IMR-90 (cell line): ENCODE data around the gene FOXK2. TPM values are rescaled to one million over a fixed set of nuclear protein-coding genes. Genes with fewer than 3 reads are reported as not detected.

Experiments used
- ATAC-seq: fragments of 200-7000 bp; cut with Tn5 transposase; 2 replicates; pipeline ENCODE4 v1.9.1; 2020; ENCODE audit warnings: low read depth, mild to moderate bottlenecking, moderate library complexity
- BruUV-seq: library from RNA; stranded (reverse); fragments of 400-500 nt; replicated peaks from 2 replicates; lab custom pipeline; 2021; lab: Mats Ljungman, UMichigan
- CTCF ChIA-PET: fragments of 300-600 bp; formaldehyde crosslinking; extraction: SDS; loops from one replicate; lab custom pipeline; 2021; ENCODE audit warnings: antibody characterized with exemption; lab: Yijun Ruan, JAX
- POLR2A ChIA-PET: fragments of 300-600 bp; sonication (Branson Sonifier 250); formaldehyde crosslinking; loops from one replicate; lab custom pipeline; 2022; ENCODE audit warnings: antibody characterized with exemption; ENCODE audit not compliant: unreplicated experiment; lab: Charles Lee
- DNase-seq: peaks from one replicate; pipeline ENCODE4 v3.0.0; 2013
- H2AFZ ChIP-seq: replicated peaks from 2 replicates; pipeline ENCODE3; 2013; ENCODE audit warnings: low read length, mild to moderate bottlenecking; ENCODE audit not compliant: poor library complexity
- H2AK5ac ChIP-seq: 2 replicates; pipeline ENCODE4 v1.6.1; 2013; ENCODE audit warnings: low read depth, low read length, inconsistent platforms
- H2AK9ac ChIP-seq: replicated peaks from 2 replicates; pipeline ENCODE3; 2013; ENCODE audit warnings: mild to moderate bottlenecking, low read depth, low read length, moderate library complexity; ENCODE audit not compliant: poor library complexity
- H2BK120ac ChIP-seq: 2 replicates; pipeline ENCODE4 v1.6.1; 2013; ENCODE audit warnings: low read depth, low read length, inconsistent platforms
- H2BK15ac ChIP-seq: 3 replicates; pipeline ENCODE4 v1.6.1; 2013; ENCODE audit warnings: low read depth, low read length, inconsistent platforms
- H2BK20ac ChIP-seq: 2 replicates; pipeline ENCODE4 v1.6.1; 2013; ENCODE audit warnings: low read depth, mild to moderate bottlenecking, inconsistent platforms, low read length, moderate library complexity
- H2BK5ac ChIP-seq: 2 replicates; pipeline ENCODE4 v1.6.1; 2013; ENCODE audit warnings: mild to moderate bottlenecking, low read depth, low read length, inconsistent platforms; ENCODE audit not compliant: poor library complexity, severe bottlenecking
- H3K14ac ChIP-seq: replicated peaks from 2 replicates; pipeline ENCODE4 v1.6.1; 2013; ENCODE audit warnings: low read depth, low read length, inconsistent platforms
- H3K18ac ChIP-seq: 2 replicates; pipeline ENCODE4 v1.6.1; 2013; ENCODE audit warnings: low read depth, low read length, control low read depth
- H3K23ac ChIP-seq: 2 replicates; pipeline ENCODE4 v1.6.1; 2013; ENCODE audit warnings: low read depth, low read length, inconsistent platforms
- H3K27ac ChIP-seq: 2 replicates; pipeline ENCODE4 v1.5.1; 2013; ENCODE audit warnings: mild to moderate bottlenecking, control low read depth, low read length; ENCODE audit not compliant: insufficient read depth
- H3K27me3 ChIP-seq: 2 replicates; pipeline ENCODE4 v1.6.1; 2013; ENCODE audit warnings: low read length; ENCODE audit not compliant: control insufficient read depth, insufficient read depth
- H3K36me3 ChIP-seq: 2 replicates; pipeline ENCODE4 v1.6.1; 2013; ENCODE audit warnings: low read length, mixed read lengths; ENCODE audit not compliant: control insufficient read depth, insufficient read depth
- H3K4ac ChIP-seq: 2 replicates; pipeline ENCODE4 v1.6.1; 2013; ENCODE audit warnings: low read depth, low read length, inconsistent platforms
- H3K4me1 ChIP-seq: 2 replicates; pipeline ENCODE4 v1.6.1; 2013; ENCODE audit warnings: low read length, mixed read lengths; ENCODE audit not compliant: control insufficient read depth, insufficient read depth
- H3K4me2 ChIP-seq: 2 replicates; pipeline ENCODE4 v1.6.1; 2013; ENCODE audit warnings: low read depth, mild to moderate bottlenecking, control low read depth, low read length, moderate library complexity
- H3K4me3 ChIP-seq: 2 replicates; pipeline ENCODE4 v1.5.1; 2013; ENCODE audit warnings: low read depth, mild to moderate bottlenecking, control low read depth, low read length, moderate library complexity; ENCODE audit not compliant: insufficient read depth
- H3K56ac ChIP-seq: 2 replicates; pipeline ENCODE4 v1.6.1; 2013; ENCODE audit warnings: low read length, inconsistent platforms; ENCODE audit not compliant: insufficient read depth; ENCODE audit errors: extremely low read depth
- H3K79me1 ChIP-seq, 2 experiments: 2 replicates each; pipeline ENCODE4 v1.6.1; 2013; ENCODE audit warnings: low read length in 2 of 2, inconsistent platforms in 1 of 2, low read depth in 1 of 2
- H3K9ac ChIP-seq: 2 replicates; pipeline ENCODE4 v1.6.1; 2013; ENCODE audit warnings: low read depth, low read length, control low read depth
- H3K9me1 ChIP-seq: 2 replicates; pipeline ENCODE4 v1.6.1; 2013; ENCODE audit warnings: low read length, inconsistent platforms; ENCODE audit not compliant: insufficient read depth
- H3K9me3 ChIP-seq: 2 replicates; pipeline ENCODE4 v1.6.1; 2013; ENCODE audit warnings: low read length; ENCODE audit not compliant: control insufficient read depth, insufficient read depth
- H4K20me1 ChIP-seq: 2 replicates; pipeline ENCODE4 v1.6.1; 2013; ENCODE audit warnings: low read length, inconsistent platforms; ENCODE audit not compliant: insufficient read depth
- H4K5ac ChIP-seq: 2 replicates; pipeline ENCODE4 v1.6.1; 2013; ENCODE audit warnings: mild to moderate bottlenecking, low read depth, low read length, control low read depth
- H4K8ac ChIP-seq, 2 experiments: 2 replicates each; pipeline ENCODE4 v1.6.1; 2013; ENCODE audit warnings: low read depth in 2 of 2, low read length in 2 of 2, control low read depth in 1 of 2, inconsistent platforms in 1 of 2
- H4K91ac ChIP-seq: 2 replicates; pipeline ENCODE4 v1.6.1; 2013; ENCODE audit warnings: low read depth, low read length, inconsistent platforms; ENCODE audit not compliant: insufficient read depth
- CEBPB ChIP-seq: IDR thresholded peaks from 2 replicates; pipeline ENCODE4 v1.6.1; 2012; ENCODE audit warnings: low read depth, low read length, improper control_type of control experiment
- CHD1 ChIP-seq: IDR thresholded peaks from 2 replicates; pipeline ENCODE4 v1.6.1; 2012; ENCODE audit warnings: low read depth, low read length, improper control_type of control experiment
- MXI1 ChIP-seq: IDR thresholded peaks from 2 replicates; pipeline ENCODE4 v1.6.1; 2012; ENCODE audit warnings: low read depth, mild to moderate bottlenecking, low read length, moderate library complexity, borderline replicate concordance
- NFE2L2 ChIP-seq: fragments of 150-350 bp; IDR thresholded peaks from 2 replicates; pipeline ENCODE4 v1.6.1; 2016; ENCODE audit warnings: low read depth, mild to moderate bottlenecking, low read length
- POLR2A ChIP-seq: IDR thresholded peaks from 2 replicates; pipeline ENCODE4 v1.6.1; 2012; ENCODE audit warnings: mild to moderate bottlenecking, low read depth, low read length
- RAD21 ChIP-seq: IDR thresholded peaks from 2 replicates; pipeline ENCODE4 v1.6.1; 2012; ENCODE audit warnings: low read length, improper control_type of control experiment
- RCOR1 ChIP-seq: IDR thresholded peaks from 2 replicates; pipeline ENCODE4 v1.6.1; 2012; ENCODE audit warnings: mild to moderate bottlenecking, low read length, improper control_type of control experiment; ENCODE audit not compliant: insufficient replicate concordance
- RFX5 ChIP-seq: IDR thresholded peaks from 2 replicates; pipeline ENCODE4 v1.8.0; 2012; ENCODE audit warnings: low read depth, mild to moderate bottlenecking, low read length, moderate library complexity
- WGBS, 2 experiments: methylation state at CpG; one replicate each; pipeline versions ENCODE4 v1.1.5 to v1.1.7; 2013; ENCODE audit warnings: missing lambda C conversion rate in 2 of 2; ENCODE audit not compliant: insufficient read length in 1 of 2; ENCODE audit errors: extremely low coverage in 2 of 2; 5-methylcytosine and 5-hydroxymethylcytosine counted together
- dilution Hi-C: fragments of 300-500 bp; cut with HindIII; formaldehyde crosslinking; loops from one replicate; pipeline ENCODE4 v1.14.3; 2018; ENCODE audit warnings: low sequenced_read_pairs; ENCODE audit not compliant: unreplicated experiment
- in situ Hi-C: fragments of 300-500 bp; cut with MboI; formaldehyde crosslinking; loops from 3 replicates; pipeline ENCODE4 v1.14.3; 2019; ENCODE audit warnings: low sequenced_read_pairs, inconsistent platforms, mixed read lengths
- intact Hi-C: fragments of 100-400 bp; cut with micrococcal nuclease; formaldehyde crosslinking; loops from 2 replicates; pipeline ENCODE4 v1.10.0; 2022
- polyA plus RNA-seq, 3 experiments: library from polyadenylated mRNA; depleted of rRNA; stranded (reverse); fragments of >200 nt; gene quantifications; 2 replicates each; pipeline ENCODE4 v1.2.3, GENCODE V29; 2012; ENCODE audit warnings: low replicate concordance in 1 of 3
- total RNA-seq: library from RNA; depleted of rRNA; stranded (reverse); fragments of >200 nt; gene quantifications from 2 replicates; pipeline ENCODE4 v1.2.3, GENCODE V29; 2012
- TF ChIP-seq, protein P1 (sequence below): fragments of 150-350 bp; IDR thresholded peaks from 2 replicates; pipeline ENCODE4 v1.6.1; 2017; ENCODE audit warnings: mild to moderate bottlenecking, antibody characterized with exemption, low read length, low read depth
- TF ChIP-seq, protein P2 (sequence below): conservative IDR thresholded peaks from 2 replicates; pipeline ENCODE4 v1.5.1; 2012; ENCODE audit warnings: mild to moderate bottlenecking, low read depth, low read length, improper control_type of control experiment
- TF ChIP-seq, protein P3 (sequence below): fragments of 150-350 bp; IDR thresholded peaks from 2 replicates; pipeline ENCODE4 v1.6.1; 2016; ENCODE audit warnings: low read depth, mild to moderate bottlenecking, low read length, moderate library complexity, borderline replicate concordance

FOXK2 gene
- total and polyA plus RNA-seq, 2 of the 4 experiments (the other 2 are of a cell fraction) = 12.5 to 20.0 TPM

DNA sequence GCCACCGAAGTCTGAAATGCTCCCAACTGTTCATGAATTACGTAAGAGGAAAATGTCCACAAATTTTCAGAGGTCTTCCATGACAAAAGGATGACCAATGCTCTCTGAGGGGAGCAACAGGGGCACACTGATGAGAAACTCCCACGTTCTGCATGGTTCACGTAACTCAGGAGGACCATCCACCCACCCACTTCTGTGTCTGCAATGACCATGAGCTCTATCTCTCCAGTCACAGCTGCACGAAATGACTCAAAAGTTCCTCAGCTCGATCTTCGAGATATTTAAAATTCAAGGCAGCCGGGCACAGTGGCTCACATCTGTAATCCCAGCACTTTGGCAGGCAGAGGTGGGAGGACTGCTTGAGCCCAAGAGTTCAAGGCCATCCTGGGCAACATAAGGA, 112.9 kb downstream of the FOXK2 start:
- Histone ChIP-seq H3K4me3 (no peak overlapping the region), H4K5ac (no peak overlapping the region), H3K9me3 (no peaks in the 10 kb centered on the region), H3K4me2 (no peak overlapping the region), H2AK5ac (no peak overlapping the region), H4K91ac (no peak overlapping the region), H3K14ac (no peak overlapping the region), H2BK15ac (no peak overlapping the region), H3K56ac (no peak overlapping the region), H4K20me1 (peaks cover 72% of the 10 kb centered on the region), H3K27me3 (no peaks in the 10 kb centered on the region), H3K18ac (no peak overlapping the region), H3K4ac (no peak overlapping the region), H2BK120ac (no peak overlapping the region), H2BK5ac (no peak overlapping the region), H3K79me1 (peaks cover 46 to 79% of the 10 kb centered on the region in 2 experiments), H3K36me3 (peaks cover 42% of the 10 kb centered on the region), H2BK20ac (no peak overlapping the region), H3K27ac (no peak overlapping the region), H3K23ac (0 out of 2 replicates have a peak overlapping the region, but pooled peaks have one; percentile 9), H4K8ac (no peak overlapping the region), H2AK9ac (no peak overlapping the region), H3K9me1 (0 out of 2 replicates have a peak, but pooled peaks cover 7% of the 10 kb centered on the region), H3K4me1 (no peaks in the 10 kb centered on the region), H3K9ac (no peak overlapping the region), H2AFZ (no peak overlapping the region)
- DNase-seq = no peak
- no TSS peak for BruUV-seq
- intact Hi-C loops (no loop called here), in situ Hi-C loops (no loop called here), dilution Hi-C loops (no loop called here)
- ATAC-seq = no peak
- WGBS, 2 experiments = 87% methylated on average over 3 of the region's 8 CpGs; no CpG with 5 or more reads in 1 of the 2 experiments
- TF ChIP-seq NFE2L2 (no peak), CEBPB (no peak), CHD1 (no peak), RAD21 (no peak), MXI1 (no peak), RFX5 (no peak), RCOR1 (no peak), POLR2A (no peak)
- TF ChIP-seq, protein P1, sequence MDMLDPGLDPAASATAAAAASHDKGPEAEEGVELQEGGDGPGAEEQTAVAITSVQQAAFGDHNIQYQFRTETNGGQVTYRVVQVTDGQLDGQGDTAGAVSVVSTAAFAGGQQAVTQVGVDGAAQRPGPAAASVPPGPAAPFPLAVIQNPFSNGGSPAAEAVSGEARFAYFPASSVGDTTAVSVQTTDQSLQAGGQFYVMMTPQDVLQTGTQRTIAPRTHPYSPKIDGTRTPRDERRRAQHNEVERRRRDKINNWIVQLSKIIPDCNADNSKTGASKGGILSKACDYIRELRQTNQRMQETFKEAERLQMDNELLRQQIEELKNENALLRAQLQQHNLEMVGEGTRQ = no peak
- TF ChIP-seq, protein P2, sequence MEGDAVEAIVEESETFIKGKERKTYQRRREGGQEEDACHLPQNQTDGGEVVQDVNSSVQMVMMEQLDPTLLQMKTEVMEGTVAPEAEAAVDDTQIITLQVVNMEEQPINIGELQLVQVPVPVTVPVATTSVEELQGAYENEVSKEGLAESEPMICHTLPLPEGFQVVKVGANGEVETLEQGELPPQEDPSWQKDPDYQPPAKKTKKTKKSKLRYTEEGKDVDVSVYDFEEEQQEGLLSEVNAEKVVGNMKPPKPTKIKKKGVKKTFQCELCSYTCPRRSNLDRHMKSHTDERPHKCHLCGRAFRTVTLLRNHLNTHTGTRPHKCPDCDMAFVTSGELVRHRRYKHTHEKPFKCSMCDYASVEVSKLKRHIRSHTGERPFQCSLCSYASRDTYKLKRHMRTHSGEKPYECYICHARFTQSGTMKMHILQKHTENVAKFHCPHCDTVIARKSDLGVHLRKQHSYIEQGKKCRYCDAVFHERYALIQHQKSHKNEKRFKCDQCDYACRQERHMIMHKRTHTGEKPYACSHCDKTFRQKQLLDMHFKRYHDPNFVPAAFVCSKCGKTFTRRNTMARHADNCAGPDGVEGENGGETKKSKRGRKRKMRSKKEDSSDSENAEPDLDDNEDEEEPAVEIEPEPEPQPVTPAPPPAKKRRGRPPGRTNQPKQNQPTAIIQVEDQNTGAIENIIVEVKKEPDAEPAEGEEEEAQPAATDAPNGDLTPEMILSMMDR = no peak
- TF ChIP-seq, protein P3, sequence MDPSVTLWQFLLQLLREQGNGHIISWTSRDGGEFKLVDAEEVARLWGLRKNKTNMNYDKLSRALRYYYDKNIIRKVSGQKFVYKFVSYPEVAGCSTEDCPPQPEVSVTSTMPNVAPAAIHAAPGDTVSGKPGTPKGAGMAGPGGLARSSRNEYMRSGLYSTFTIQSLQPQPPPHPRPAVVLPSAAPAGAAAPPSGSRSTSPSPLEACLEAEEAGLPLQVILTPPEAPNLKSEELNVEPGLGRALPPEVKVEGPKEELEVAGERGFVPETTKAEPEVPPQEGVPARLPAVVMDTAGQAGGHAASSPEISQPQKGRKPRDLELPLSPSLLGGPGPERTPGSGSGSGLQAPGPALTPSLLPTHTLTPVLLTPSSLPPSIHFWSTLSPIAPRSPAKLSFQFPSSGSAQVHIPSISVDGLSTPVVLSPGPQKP = no peak
- CTCF ChIA-PET = interaction anchor here (0.5 to 0.6 kb wide), 2 partner anchors 148 to 160 kb away, joined by 3 to 5 read pairs; no protein-coding TSS in a partner anchor
- POLR2A ChIA-PET = interaction anchor here (0.6 kb wide), 1 partner anchor 139 kb away, joined by 3 read pairs; no protein-coding TSS in a partner anchor
